Choroid plexus epithelial cell (primary cell): ENCODE results near the gene NEK9.

Source experiments
- DNase-seq: peaks from one replicate; pipeline ENCODE4 v3.0.0-alpha.2; 2010; ENCODE audit warnings: low read depth
- H3K4me3 ChIP-seq: 2 replicates; pipeline ENCODE4 v1.5.1; 2011; ENCODE audit warnings: low read depth, mild to moderate bottlenecking, control low read depth, low read length, moderate library complexity
- CTCF ChIP-seq: conservative IDR thresholded peaks from 2 replicates; pipeline ENCODE4 v1.5.1; 2011; ENCODE audit warnings: low read depth, mild to moderate bottlenecking, control low read depth, inconsistent platforms, low read length, moderate library complexity

NEK9 gene

GRCh38 chr14:75126121-75126544 is 715 bp downstream of the NEK9 start:
- no peak for DNase-seq
- no peak for TF ChIP-seq CTCF
- peak overlapping the region; percentile 85 for H3K4me3 ChIP-seq

- DNase-seq: peak; percentile 87
- H3K4me3 ChIP-seq: peak overlapping the region; percentile 85
- TF ChIP-seq CTCF: no peak
Observed at GRCh38 chr14:75125617-75126016, 1.2 kb downstream of the NEK9 start.

GRCh38 chr14:75123991-75124390 is 2.9 kb downstream of the NEK9 start:
- H3K4me3 ChIP-seq: no peak overlapping the region
- peak; percentile 92 for DNase-seq
- TF ChIP-seq CTCF: no peak

- no peak for DNase-seq
- no peak for TF ChIP-seq CTCF
- H3K4me3 ChIP-seq: no peak overlapping the region
Observed at GRCh38 chr14:75121552-75121951, 5.3 kb downstream of the NEK9 start.

- no peak for TF ChIP-seq CTCF
- DNase-seq: no peak
- no peak overlapping the region for H3K4me3 ChIP-seq
Observed at GRCh38 chr14:75120541-75121291, 6.1 kb downstream of the NEK9 start.

- DNase-seq: peak; percentile 46
- no peak overlapping the region for H3K4me3 ChIP-seq
- TF ChIP-seq CTCF: no peak
Observed at GRCh38 chr14:75119056-75119455, 7.8 kb downstream of the NEK9 start.

GRCh38 chr14:75113932-75114539 is 12.8 kb downstream of the NEK9 start:
- no peak overlapping the region for H3K4me3 ChIP-seq
- TF ChIP-seq CTCF: no peak
- no peak for DNase-seq
